Measurements from ENCODE around the gene ST3GAL4.
"Not testable (repeated sequence)": the region's sequence is repeated elsewhere in the genome, so short reads cannot be mapped to it uniquely, and the experiment has no call there.

The ST3GAL4 gene

DNA sequence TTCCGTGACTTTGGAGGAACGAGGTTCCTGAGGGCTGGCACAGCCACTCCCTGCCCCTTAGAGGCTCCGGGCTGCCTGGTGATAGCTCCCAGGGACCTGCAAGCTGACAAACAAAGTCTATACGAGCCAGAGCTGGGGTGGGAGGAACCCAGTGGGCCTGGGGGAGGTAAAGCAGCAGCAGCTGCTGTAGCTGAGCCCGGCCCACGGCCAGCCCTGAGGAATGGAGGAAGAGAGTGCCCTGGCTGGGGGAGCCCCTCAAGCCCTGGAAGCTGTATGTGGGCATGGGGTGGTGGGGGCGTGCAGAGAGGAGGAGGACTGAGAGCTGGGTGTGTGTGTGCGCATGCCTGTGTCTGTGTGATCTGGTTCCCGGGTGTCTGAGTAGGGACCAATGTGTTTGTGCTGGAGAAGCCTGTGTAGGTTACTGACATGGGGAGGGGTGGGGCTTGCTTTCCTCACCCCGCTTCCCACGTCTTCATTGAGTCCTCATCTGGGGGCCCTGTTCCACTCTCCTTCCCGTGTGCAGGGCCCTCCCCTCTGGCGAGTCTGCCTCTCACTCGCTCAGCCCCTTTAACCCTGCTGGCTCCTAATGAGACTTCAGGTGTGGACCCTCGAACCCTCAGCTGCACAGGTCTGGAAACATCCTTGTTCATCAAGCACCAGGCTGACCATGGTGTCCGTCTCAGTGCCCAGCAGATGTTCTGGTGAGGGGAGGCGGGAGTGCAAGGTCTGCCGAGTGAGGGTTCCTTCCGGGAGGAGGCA lies 10.8 kb downstream of the ST3GAL4 start:
- DNase-seq: no peak

DNA sequence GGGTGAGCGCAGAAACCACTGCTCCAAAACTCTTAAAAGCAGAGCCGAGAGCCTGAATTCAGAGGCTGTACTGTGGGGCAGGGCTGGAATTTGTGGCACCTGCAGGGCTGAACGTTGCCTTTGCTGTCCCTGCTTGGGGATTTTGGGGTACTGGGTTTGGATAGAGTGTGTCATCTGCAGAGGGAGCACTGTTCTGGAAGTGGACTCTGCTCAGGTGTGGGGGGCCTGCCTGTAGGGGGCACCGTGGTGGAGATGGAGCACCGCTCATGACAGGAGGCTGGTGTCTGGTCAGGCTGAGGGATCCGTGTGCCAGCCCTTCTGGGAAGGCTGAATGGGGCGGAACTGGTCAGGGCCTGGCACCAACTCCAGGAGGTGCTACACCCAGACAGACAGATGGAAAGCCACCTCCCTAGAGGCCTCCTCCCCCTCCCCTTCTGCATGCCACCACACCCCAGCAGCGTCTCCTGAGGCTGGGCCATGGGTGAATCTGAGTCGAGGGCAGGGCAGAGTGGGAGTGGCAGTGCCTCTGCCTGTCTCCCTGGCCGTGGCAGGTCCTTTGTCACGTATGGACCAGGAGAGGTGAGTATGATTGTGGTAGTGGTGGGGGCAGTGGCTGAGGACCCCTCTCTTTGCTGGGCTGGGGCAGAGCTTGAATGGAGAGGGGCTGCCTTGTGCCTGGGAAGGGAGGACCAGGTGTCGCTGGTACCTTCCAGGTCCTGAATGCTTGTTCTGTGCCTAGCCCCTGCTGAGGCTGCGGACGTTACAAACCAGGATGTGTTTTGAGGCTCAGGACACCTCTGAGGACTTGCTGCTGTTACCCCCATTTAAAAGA lies 11.6 kb downstream of the ST3GAL4 start:
- not testable (repeated sequence) for DNase-seq

DNA sequence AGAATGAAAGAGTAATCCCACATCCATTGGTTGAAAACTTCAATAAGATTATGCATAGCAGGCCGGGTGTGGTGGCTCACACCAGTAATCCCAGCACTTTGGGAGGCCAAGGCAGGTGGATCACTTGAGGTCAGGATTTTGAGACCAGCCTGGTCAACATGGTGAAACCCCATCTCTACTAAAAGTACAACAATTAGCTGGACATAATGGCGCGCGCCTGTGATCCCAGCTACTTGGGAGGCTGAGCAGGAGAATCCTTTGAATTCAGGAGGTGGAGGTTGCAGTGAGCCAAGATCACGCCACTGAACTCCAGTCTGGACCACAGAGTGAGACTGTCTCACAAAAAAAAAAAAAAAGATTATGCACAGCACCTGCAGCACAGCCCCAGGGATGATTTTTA lies 12.3 kb downstream of the ST3GAL4 start:
- DNase-seq: not testable (repeated sequence)

DNA sequence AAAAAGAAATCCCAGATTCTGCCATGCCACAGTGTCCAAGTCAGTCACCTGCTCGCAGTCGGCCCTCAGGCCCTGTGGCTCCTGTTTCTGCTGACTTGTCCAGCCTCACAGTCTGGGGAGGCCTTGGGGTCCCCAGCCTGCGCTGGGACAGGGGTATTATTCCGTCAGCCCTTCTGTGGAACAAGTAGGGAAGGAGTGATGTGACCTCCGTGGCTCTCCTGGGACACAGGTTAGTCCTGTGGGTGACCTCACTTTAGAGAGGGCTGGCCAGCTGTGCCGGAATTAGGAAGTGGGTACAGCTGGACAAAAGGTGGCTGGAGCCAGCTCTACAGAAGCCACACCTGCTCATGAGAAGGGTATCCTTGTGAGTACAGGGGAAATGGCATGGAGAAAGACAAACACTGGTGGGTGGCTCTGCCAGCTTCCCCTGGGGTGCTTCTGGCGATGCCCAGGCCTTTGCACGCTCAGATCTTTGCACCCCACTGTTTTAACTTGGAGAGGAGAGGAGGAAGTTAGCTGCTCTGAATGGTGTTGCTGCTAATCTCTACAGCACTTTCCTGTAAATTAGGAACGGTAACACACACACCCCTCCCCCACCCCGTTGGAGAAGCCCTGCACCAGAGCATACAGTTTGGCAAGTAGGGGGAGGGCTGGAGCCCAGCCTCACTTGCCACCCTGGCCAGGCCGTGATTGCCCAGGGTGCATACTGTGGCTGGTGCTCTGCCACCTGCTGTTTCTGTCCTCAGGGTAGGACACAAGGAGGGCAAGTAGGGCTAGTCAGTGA lies 13.0 kb downstream of the ST3GAL4 start:
- DNase-seq: not testable (repeated sequence)

GRCh38 chr11:126370016-126370415 lies 14.5 kb downstream of the ST3GAL4 start:
- DNase-seq: no peak

GRCh38 chr11:126371595-126371994 lies 16.1 kb downstream of the ST3GAL4 start:
- DNase-seq: no peak

- not testable (repeated sequence) for DNase-seq
These were observed 18.0 kb downstream of the ST3GAL4 start for GRCh38 chr11:126373389-126374066.

- DNase-seq: not testable (repeated sequence)
These were observed 19.2 kb downstream of the ST3GAL4 start for GRCh38 chr11:126374562-126375300.

DNA sequence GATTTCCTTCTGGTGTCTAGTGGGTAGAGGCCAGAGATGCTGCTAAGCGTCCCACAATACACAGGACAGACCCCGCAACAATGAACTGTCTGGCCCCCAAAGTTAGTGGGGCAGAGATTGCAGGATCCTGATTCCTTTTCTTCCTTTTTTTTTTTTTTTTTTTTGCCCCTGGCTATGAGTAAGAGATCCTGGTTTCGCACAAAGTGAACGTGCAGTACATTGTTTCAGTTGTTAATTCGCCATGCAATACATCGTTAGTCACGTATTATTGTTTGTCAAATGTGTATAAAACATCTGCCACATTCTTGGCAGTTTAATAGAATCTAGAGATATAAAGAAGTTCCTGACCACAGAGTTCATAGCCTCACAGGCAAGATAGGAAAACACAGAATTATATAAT lies 20.2 kb downstream of the ST3GAL4 start:
- no peak for DNase-seq

DNA sequence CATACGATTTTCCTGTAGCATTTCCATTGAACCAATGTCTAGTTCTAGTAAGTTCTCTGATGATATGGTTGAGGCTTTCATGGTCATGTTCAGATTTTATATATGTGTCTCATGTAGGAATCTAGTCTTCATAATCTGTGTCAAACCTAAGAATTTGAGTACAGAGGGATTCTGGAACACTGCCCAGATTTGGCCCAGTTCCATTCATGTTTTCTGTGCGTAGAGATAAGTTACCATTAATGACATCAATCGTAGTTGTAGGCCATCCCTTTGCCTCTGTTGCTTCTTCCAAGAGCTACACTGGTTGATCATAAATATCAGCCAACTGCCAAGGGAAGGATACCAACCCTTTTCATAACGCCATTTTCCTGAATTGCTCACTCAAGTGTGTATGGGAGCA lies 23.3 kb downstream of the ST3GAL4 start:
- no peak for DNase-seq

- no peak for DNase-seq
These were observed 25.4 kb downstream of the ST3GAL4 start for GRCh38 chr11:126380909-126381308.

DNA sequence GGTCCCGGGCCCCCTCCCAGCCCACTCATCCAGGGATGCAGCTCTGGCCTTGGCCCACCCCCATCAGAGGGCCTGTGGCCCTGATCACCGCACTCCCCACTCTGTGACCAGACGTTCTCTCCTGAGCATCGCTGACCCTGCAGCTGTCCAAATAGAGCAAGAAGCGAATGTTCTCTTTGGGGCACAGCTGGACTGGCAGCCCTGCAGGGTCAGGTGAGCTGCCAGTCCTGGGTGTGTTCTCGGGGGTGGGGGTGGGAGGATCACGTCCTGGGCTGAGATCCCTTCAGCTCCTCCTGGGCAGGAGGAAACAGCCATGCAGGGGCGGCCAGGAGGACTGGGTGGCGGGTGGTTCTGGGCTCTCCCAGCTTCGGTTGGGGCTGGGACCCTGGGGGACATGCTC lies 26.5 kb downstream of the ST3GAL4 start:
- not testable (repeated sequence) for DNase-seq

DNA sequence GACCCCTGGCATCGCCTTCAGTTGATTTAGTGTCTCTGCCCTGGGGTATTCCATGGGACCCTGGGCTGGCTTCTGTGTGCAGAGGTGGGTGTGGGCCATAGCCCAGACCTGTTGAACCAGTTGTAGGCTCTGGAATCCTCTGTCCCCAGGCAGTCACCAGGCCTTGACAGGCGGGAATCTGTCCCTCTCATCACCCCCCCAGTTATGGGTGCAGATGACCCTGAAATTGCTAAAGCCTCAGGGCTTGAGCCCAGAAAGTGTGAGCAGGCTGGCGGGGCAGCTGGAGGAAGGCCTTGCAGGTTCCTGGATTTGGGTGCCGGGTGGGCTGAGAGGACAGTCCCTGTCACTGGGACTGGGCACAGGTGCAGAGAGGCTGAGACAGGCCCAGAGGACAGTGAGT lies 27.2 kb downstream of the ST3GAL4 start:
- not testable (repeated sequence) for DNase-seq

- no peak for DNase-seq
These were observed 28.2 kb downstream of the ST3GAL4 start for GRCh38 chr11:126383339-126384335.

GRCh38 chr11:126384449-126385070 lies 29.1 kb downstream of the ST3GAL4 start:
- DNase-seq: no peak

DNA sequence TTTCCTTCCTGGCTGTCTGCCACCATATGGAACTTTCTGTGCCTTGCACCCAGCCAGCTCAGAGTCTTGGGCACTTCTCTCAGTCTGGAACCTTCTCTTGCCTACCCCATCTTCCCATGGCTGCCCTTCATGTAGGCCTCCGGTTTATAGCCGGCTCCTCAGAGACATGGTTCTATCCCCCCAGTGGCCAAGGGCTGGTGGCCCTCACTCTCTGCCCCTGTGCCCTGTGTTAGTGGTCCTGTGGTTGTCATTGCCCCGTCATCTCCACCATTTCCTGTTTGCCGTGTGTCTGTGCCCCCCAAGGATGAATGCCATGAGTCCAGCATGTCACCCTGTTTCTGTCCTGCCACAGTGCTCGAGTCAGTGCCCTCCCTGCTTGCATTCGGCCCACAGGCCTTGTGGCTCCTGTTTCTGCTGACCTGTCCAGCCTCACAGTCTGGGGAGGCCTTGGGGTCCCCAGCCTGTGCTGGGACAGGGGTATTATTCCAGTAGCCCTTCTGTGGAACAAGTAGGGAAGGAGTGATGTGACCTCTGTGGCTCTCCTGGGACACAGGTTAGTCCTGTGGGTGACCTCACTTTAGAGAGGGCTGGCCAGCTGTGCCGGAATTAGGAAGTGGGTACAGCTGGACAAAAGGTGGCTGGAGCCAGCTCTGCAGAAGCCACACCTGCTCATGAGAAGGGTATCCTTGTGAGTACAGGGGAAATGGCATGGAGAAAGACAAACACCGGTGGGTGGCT lies 30.7 kb downstream of the ST3GAL4 start:
- no peak for DNase-seq

- not testable (repeated sequence) for DNase-seq
These were observed 31.2 kb downstream of the ST3GAL4 start for GRCh38 chr11:126386729-126387071.

GRCh38 chr11:126387857-126388256 lies 32.4 kb downstream of the ST3GAL4 start:
- DNase-seq: no peak

- DNase-seq: no peak
These were observed 34.9 kb downstream of the ST3GAL4 start for GRCh38 chr11:126390272-126390867.

Data from stimulated activated CD4-positive, alpha-beta T cell treated with anti-CD3 and anti-CD28 coated beads, Interleukin-15, amount 100 ng/mL, for 24 hours (primary cell).